IMR-90 (cell line): ENCODE data around the gene UNKL. TPM values are rescaled to one million over a fixed set of nuclear protein-coding genes. Genes with fewer than 3 reads are reported as not detected.

Source experiments
- ATAC-seq: fragments of 200-7000 bp; cut with Tn5 transposase; 2 replicates; pipeline ENCODE4 v1.9.1; 2020; ENCODE audit warnings: low read depth, mild to moderate bottlenecking, moderate library complexity
- BruUV-seq: library from RNA; stranded (reverse); fragments of 400-500 nt; replicated peaks from 2 replicates; lab custom pipeline; 2021; lab: Mats Ljungman, UMichigan
- CTCF ChIA-PET: fragments of 300-600 bp; formaldehyde crosslinking; extraction: SDS; loops from one replicate; lab custom pipeline; 2021; ENCODE audit warnings: antibody characterized with exemption; lab: Yijun Ruan, JAX
- POLR2A ChIA-PET: fragments of 300-600 bp; sonication (Branson Sonifier 250); formaldehyde crosslinking; loops from one replicate; lab custom pipeline; 2022; ENCODE audit warnings: antibody characterized with exemption; ENCODE audit not compliant: unreplicated experiment; lab: Charles Lee
- DNase-seq: peaks from one replicate; pipeline ENCODE4 v3.0.0; 2013
- H2AFZ ChIP-seq: replicated peaks from 2 replicates; pipeline ENCODE3; 2013; ENCODE audit warnings: low read length, mild to moderate bottlenecking; ENCODE audit not compliant: poor library complexity
- H2AK5ac ChIP-seq: 2 replicates; pipeline ENCODE4 v1.6.1; 2013; ENCODE audit warnings: low read depth, low read length, inconsistent platforms
- H2AK9ac ChIP-seq: replicated peaks from 2 replicates; pipeline ENCODE3; 2013; ENCODE audit warnings: mild to moderate bottlenecking, low read depth, low read length, moderate library complexity; ENCODE audit not compliant: poor library complexity
- H2BK120ac ChIP-seq: 2 replicates; pipeline ENCODE4 v1.6.1; 2013; ENCODE audit warnings: low read depth, low read length, inconsistent platforms
- H2BK15ac ChIP-seq: 3 replicates; pipeline ENCODE4 v1.6.1; 2013; ENCODE audit warnings: low read depth, low read length, inconsistent platforms
- H2BK20ac ChIP-seq: 2 replicates; pipeline ENCODE4 v1.6.1; 2013; ENCODE audit warnings: low read depth, mild to moderate bottlenecking, inconsistent platforms, low read length, moderate library complexity
- H2BK5ac ChIP-seq: 2 replicates; pipeline ENCODE4 v1.6.1; 2013; ENCODE audit warnings: mild to moderate bottlenecking, low read depth, low read length, inconsistent platforms; ENCODE audit not compliant: poor library complexity, severe bottlenecking
- H3K14ac ChIP-seq: replicated peaks from 2 replicates; pipeline ENCODE4 v1.6.1; 2013; ENCODE audit warnings: low read depth, low read length, inconsistent platforms
- H3K18ac ChIP-seq: 2 replicates; pipeline ENCODE4 v1.6.1; 2013; ENCODE audit warnings: low read depth, low read length, control low read depth
- H3K23ac ChIP-seq: 2 replicates; pipeline ENCODE4 v1.6.1; 2013; ENCODE audit warnings: low read depth, low read length, inconsistent platforms
- H3K27ac ChIP-seq: 2 replicates; pipeline ENCODE4 v1.5.1; 2013; ENCODE audit warnings: mild to moderate bottlenecking, control low read depth, low read length; ENCODE audit not compliant: insufficient read depth
- H3K27me3 ChIP-seq: 2 replicates; pipeline ENCODE4 v1.6.1; 2013; ENCODE audit warnings: low read length; ENCODE audit not compliant: control insufficient read depth, insufficient read depth
- H3K36me3 ChIP-seq: 2 replicates; pipeline ENCODE4 v1.6.1; 2013; ENCODE audit warnings: low read length, mixed read lengths; ENCODE audit not compliant: control insufficient read depth, insufficient read depth
- H3K4ac ChIP-seq: 2 replicates; pipeline ENCODE4 v1.6.1; 2013; ENCODE audit warnings: low read depth, low read length, inconsistent platforms
- H3K4me1 ChIP-seq: 2 replicates; pipeline ENCODE4 v1.6.1; 2013; ENCODE audit warnings: low read length, mixed read lengths; ENCODE audit not compliant: control insufficient read depth, insufficient read depth
- H3K4me2 ChIP-seq: 2 replicates; pipeline ENCODE4 v1.6.1; 2013; ENCODE audit warnings: low read depth, mild to moderate bottlenecking, control low read depth, low read length, moderate library complexity
- H3K4me3 ChIP-seq: 2 replicates; pipeline ENCODE4 v1.5.1; 2013; ENCODE audit warnings: low read depth, mild to moderate bottlenecking, control low read depth, low read length, moderate library complexity; ENCODE audit not compliant: insufficient read depth
- H3K56ac ChIP-seq: 2 replicates; pipeline ENCODE4 v1.6.1; 2013; ENCODE audit warnings: low read length, inconsistent platforms; ENCODE audit not compliant: insufficient read depth; ENCODE audit errors: extremely low read depth
- H3K79me1 ChIP-seq, 2 experiments: 2 replicates each; pipeline ENCODE4 v1.6.1; 2013; ENCODE audit warnings: low read length in 2 of 2, inconsistent platforms in 1 of 2, low read depth in 1 of 2
- H3K9ac ChIP-seq: 2 replicates; pipeline ENCODE4 v1.6.1; 2013; ENCODE audit warnings: low read depth, low read length, control low read depth
- H3K9me1 ChIP-seq: 2 replicates; pipeline ENCODE4 v1.6.1; 2013; ENCODE audit warnings: low read length, inconsistent platforms; ENCODE audit not compliant: insufficient read depth
- H3K9me3 ChIP-seq: 2 replicates; pipeline ENCODE4 v1.6.1; 2013; ENCODE audit warnings: low read length; ENCODE audit not compliant: control insufficient read depth, insufficient read depth
- H4K20me1 ChIP-seq: 2 replicates; pipeline ENCODE4 v1.6.1; 2013; ENCODE audit warnings: low read length, inconsistent platforms; ENCODE audit not compliant: insufficient read depth
- H4K5ac ChIP-seq: 2 replicates; pipeline ENCODE4 v1.6.1; 2013; ENCODE audit warnings: mild to moderate bottlenecking, low read depth, low read length, control low read depth
- H4K8ac ChIP-seq, 2 experiments: 2 replicates each; pipeline ENCODE4 v1.6.1; 2013; ENCODE audit warnings: low read depth in 2 of 2, low read length in 2 of 2, control low read depth in 1 of 2, inconsistent platforms in 1 of 2
- H4K91ac ChIP-seq: 2 replicates; pipeline ENCODE4 v1.6.1; 2013; ENCODE audit warnings: low read depth, low read length, inconsistent platforms; ENCODE audit not compliant: insufficient read depth
- MAZ ChIP-seq: IDR thresholded peaks from 2 replicates; pipeline ENCODE4 v1.6.1; 2012; ENCODE audit warnings: low read depth, mild to moderate bottlenecking, low read length, improper control_type of control experiment, moderate library complexity, borderline replicate concordance
- MXI1 ChIP-seq: IDR thresholded peaks from 2 replicates; pipeline ENCODE4 v1.6.1; 2012; ENCODE audit warnings: low read depth, mild to moderate bottlenecking, low read length, moderate library complexity, borderline replicate concordance
- NFE2L2 ChIP-seq: fragments of 150-350 bp; IDR thresholded peaks from 2 replicates; pipeline ENCODE4 v1.6.1; 2016; ENCODE audit warnings: low read depth, mild to moderate bottlenecking, low read length
- RAD21 ChIP-seq: IDR thresholded peaks from 2 replicates; pipeline ENCODE4 v1.6.1; 2012; ENCODE audit warnings: low read length, improper control_type of control experiment
- RFX5 ChIP-seq: IDR thresholded peaks from 2 replicates; pipeline ENCODE4 v1.8.0; 2012; ENCODE audit warnings: low read depth, mild to moderate bottlenecking, low read length, moderate library complexity
- WGBS, 2 experiments: methylation state at CpG; one replicate each; pipeline versions ENCODE4 v1.1.5 to v1.1.7; 2013; ENCODE audit warnings: missing lambda C conversion rate in 2 of 2; ENCODE audit not compliant: insufficient read length in 1 of 2; ENCODE audit errors: extremely low coverage in 2 of 2; 5-methylcytosine and 5-hydroxymethylcytosine counted together
- dilution Hi-C: fragments of 300-500 bp; cut with HindIII; formaldehyde crosslinking; loops from one replicate; pipeline ENCODE4 v1.14.3; 2018; ENCODE audit warnings: low sequenced_read_pairs; ENCODE audit not compliant: unreplicated experiment
- in situ Hi-C: fragments of 300-500 bp; cut with MboI; formaldehyde crosslinking; loops from 3 replicates; pipeline ENCODE4 v1.14.3; 2019; ENCODE audit warnings: low sequenced_read_pairs, inconsistent platforms, mixed read lengths
- intact Hi-C: fragments of 100-400 bp; cut with micrococcal nuclease; formaldehyde crosslinking; loops from 2 replicates; pipeline ENCODE4 v1.10.0; 2022
- polyA plus RNA-seq, 3 experiments: library from polyadenylated mRNA; depleted of rRNA; stranded (reverse); fragments of >200 nt; gene quantifications; 2 replicates each; pipeline ENCODE4 v1.2.3, GENCODE V29; 2012; ENCODE audit warnings: low replicate concordance in 1 of 3
- total RNA-seq: library from RNA; depleted of rRNA; stranded (reverse); fragments of >200 nt; gene quantifications from 2 replicates; pipeline ENCODE4 v1.2.3, GENCODE V29; 2012
- TF ChIP-seq, protein P1 (sequence below): fragments of 150-350 bp; IDR thresholded peaks from 2 replicates; pipeline ENCODE4 v1.6.1; 2017; ENCODE audit warnings: mild to moderate bottlenecking, antibody characterized with exemption, low read length, low read depth
- TF ChIP-seq, protein P2 (sequence below): fragments of 150-350 bp; IDR thresholded peaks from 2 replicates; pipeline ENCODE4 v1.6.1; 2016; ENCODE audit warnings: low read depth, mild to moderate bottlenecking, low read length, moderate library complexity, borderline replicate concordance
- TF ChIP-seq, protein P3 (sequence below): conservative IDR thresholded peaks from 2 replicates; pipeline ENCODE4 v1.5.1; 2012; ENCODE audit warnings: mild to moderate bottlenecking, low read depth, low read length, improper control_type of control experiment

Gene UNKL
- total and polyA plus RNA-seq, 2 of the 4 experiments (the other 2 are of a cell fraction): 4.1 to 13.3 TPM

DNA sequence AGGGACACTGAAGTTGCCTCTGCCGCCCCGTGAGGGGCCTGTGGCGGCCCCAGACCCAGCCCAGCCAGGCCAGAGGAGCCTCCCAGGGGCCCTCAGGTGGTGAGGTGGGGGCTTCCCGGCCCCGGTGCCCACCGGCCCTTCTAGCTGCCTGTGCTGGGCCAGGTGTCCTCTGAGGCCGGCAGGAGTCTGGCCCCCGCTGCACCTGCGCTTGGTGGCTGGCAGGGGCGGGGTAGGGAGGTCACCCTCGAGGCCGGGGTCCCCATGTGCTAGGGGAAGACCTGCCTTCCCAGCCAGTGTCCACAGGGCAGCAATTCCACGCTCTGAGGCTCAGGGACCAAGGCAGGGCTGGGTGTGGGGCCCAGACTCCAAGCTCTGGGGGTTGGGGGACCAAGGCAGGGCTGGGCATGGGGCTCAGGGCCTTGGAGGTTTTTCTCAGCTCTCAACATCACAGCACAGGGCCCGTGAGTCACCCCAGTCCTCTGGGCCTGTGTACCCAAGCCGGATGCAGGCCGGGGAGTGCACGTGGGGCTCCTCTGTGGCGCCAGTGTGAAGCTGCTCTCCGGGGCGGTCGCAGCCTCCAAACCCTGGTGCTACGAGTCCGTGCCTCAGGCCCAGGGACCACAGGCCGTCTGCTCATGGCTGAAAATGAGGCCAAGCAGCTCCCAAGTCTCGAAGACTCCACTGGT, 31.2 kb upstream of the UNKL start:
- no peak for TF ChIP-seq RFX5
- TF ChIP-seq, protein P1, sequence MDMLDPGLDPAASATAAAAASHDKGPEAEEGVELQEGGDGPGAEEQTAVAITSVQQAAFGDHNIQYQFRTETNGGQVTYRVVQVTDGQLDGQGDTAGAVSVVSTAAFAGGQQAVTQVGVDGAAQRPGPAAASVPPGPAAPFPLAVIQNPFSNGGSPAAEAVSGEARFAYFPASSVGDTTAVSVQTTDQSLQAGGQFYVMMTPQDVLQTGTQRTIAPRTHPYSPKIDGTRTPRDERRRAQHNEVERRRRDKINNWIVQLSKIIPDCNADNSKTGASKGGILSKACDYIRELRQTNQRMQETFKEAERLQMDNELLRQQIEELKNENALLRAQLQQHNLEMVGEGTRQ: no peak
- TF ChIP-seq RAD21: no peak
- TF ChIP-seq MAZ: no peak
- TF ChIP-seq NFE2L2: no peak
- no peak for TF ChIP-seq MXI1
- TF ChIP-seq, protein P2, sequence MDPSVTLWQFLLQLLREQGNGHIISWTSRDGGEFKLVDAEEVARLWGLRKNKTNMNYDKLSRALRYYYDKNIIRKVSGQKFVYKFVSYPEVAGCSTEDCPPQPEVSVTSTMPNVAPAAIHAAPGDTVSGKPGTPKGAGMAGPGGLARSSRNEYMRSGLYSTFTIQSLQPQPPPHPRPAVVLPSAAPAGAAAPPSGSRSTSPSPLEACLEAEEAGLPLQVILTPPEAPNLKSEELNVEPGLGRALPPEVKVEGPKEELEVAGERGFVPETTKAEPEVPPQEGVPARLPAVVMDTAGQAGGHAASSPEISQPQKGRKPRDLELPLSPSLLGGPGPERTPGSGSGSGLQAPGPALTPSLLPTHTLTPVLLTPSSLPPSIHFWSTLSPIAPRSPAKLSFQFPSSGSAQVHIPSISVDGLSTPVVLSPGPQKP: no peak
- TF ChIP-seq, protein P3, sequence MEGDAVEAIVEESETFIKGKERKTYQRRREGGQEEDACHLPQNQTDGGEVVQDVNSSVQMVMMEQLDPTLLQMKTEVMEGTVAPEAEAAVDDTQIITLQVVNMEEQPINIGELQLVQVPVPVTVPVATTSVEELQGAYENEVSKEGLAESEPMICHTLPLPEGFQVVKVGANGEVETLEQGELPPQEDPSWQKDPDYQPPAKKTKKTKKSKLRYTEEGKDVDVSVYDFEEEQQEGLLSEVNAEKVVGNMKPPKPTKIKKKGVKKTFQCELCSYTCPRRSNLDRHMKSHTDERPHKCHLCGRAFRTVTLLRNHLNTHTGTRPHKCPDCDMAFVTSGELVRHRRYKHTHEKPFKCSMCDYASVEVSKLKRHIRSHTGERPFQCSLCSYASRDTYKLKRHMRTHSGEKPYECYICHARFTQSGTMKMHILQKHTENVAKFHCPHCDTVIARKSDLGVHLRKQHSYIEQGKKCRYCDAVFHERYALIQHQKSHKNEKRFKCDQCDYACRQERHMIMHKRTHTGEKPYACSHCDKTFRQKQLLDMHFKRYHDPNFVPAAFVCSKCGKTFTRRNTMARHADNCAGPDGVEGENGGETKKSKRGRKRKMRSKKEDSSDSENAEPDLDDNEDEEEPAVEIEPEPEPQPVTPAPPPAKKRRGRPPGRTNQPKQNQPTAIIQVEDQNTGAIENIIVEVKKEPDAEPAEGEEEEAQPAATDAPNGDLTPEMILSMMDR: no peak
- dilution Hi-C loops: no loop called here
- POLR2A ChIA-PET: no interaction called here

More for the DNA sequence above, 31.2 kb upstream of the UNKL start:
- DNase-seq (no peak), ATAC-seq (no peak)
- H2AK9ac ChIP-seq: no peak overlapping the region
- H3K4me1 ChIP-seq: no peaks in the 10 kb centered on the region
- no peak overlapping the region for H2BK15ac ChIP-seq
- H3K27ac ChIP-seq: no peak overlapping the region
- no peaks in the 10 kb centered on the region for H3K9me3 ChIP-seq
- H3K18ac ChIP-seq: no peak overlapping the region
- no peak overlapping the region for H3K56ac ChIP-seq
- H3K14ac ChIP-seq: no peak overlapping the region
- in situ Hi-C loops (no loop called here), intact Hi-C loops (no loop called here)
- no peak overlapping the region for H4K91ac ChIP-seq
- H3K4me3 ChIP-seq: no peak overlapping the region
- BruUV-seq: no TSS peak
- no peak overlapping the region for H2BK120ac ChIP-seq
- no peak overlapping the region for H2BK20ac ChIP-seq
- H3K9ac ChIP-seq: no peak overlapping the region
- no peak overlapping the region for H4K8ac ChIP-seq
- H3K4me2 ChIP-seq: no peak overlapping the region
- CTCF ChIA-PET: no interaction called here
- H4K20me1 ChIP-seq: no peaks in the 10 kb centered on the region
- 97% methylated on average over 14 of the region's 25 CpGs; no CpG with 5 or more reads in 1 of the 2 experiments for WGBS, 2 experiments
- H3K27me3 ChIP-seq: no peaks in the 10 kb centered on the region
- peaks cover 19% of the 10 kb centered on the region for H3K36me3 ChIP-seq
- H3K79me1 ChIP-seq: no peaks in the 10 kb centered on the region
- no peak overlapping the region for H3K23ac ChIP-seq
- H3K9me1 ChIP-seq: no peaks in the 10 kb centered on the region
- no peak overlapping the region for H2AFZ ChIP-seq
- no peak overlapping the region for H3K4ac ChIP-seq
- no peak overlapping the region for H2AK5ac ChIP-seq
- H4K5ac ChIP-seq: no peak overlapping the region
- H2BK5ac ChIP-seq: no peak overlapping the region
